SKM-1 (cell line): ENCODE measurements around the gene NUDC.
"Not testable (repeated sequence)": the region's sequence is repeated elsewhere in the genome, so short reads cannot be mapped to it uniquely, and the experiment has no call there.

ENCODE experiments used
- DNase-seq: peaks from one replicate; lab custom pipeline; 2025; ENCODE audit not compliant: unreplicated experiment; lab: John Stamatoyannopoulos, UW

Gene NUDC

GRCh38 chr1:26911399-26912146 lies 10.0 kb upstream of the NUDC start:
- no peak for DNase-seq

DNA sequence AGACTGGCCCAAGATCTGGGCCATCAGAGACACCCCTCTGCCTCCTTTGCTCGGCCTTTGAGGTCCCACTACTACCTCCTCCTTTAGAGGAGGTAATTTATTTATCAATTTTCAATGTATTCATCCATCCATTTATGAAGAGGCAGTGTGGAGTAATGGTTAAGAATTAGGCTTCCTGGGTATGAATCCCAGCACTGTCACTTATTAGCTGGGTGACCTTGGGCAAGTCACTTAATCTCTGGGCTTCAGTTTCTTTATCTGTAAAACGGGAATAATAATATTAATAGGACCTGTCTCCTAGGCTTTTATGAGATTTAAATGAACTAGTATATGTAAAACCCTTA lies 9.4 kb upstream of the NUDC start:
- DNase-seq, result no peak

DNA sequence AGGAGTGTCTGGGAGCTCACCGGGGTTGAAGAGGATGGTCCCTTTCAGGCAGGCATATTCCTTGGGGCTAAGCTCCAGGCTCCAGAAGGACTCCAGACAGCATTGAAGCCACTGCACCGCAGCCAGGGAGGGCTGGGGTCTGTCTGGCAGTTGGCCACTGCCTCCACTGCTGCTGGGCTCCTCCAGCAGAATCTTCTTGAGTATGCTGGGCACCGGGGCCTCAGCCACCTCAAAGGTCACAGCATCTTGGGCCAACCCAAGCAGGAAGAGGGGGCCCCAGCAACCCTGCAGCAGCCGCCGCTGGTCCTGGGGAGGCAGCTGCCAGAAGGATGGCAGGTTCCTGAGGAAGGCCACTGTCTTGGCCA lies 8.2 kb upstream of the NUDC start:
- DNase-seq, result no peak

GRCh38 chr1:26913754-26914619 lies 7.6 kb upstream of the NUDC start, which contains the start of gene NR0B2:
NR0B2 (minus strand) TSS chr1:26913975; CDS start chr1:26913940, 35 bp downstream.
- DNase-seq, result no peak

- no peak for DNase-seq
Observed at GRCh38 chr1:26915204-26915842, 6.2 kb upstream of the NUDC start.

- no peak for DNase-seq
Observed at GRCh38 chr1:26921126-26921539, 410 bp upstream of the NUDC start.

DNA sequence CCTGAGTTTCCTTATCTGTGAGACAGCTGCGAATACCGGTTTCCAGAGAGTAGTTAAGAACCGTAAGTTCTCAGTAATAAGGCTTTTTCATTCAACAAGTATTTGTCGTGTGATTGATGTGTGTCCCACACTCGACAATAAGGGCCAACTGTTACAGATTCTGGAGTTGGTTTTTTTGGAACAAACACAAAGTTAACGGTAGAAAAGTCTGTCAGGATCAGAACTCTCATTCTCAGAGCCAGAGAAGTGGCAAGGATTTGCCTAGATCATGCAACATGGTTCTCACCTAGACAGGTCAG lies 837 bp downstream of the NUDC start:
- no peak for DNase-seq

- DNase-seq, result no peak
Observed at GRCh38 chr1:26922901-26923300, 1.4 kb downstream of the NUDC start.

DNA sequence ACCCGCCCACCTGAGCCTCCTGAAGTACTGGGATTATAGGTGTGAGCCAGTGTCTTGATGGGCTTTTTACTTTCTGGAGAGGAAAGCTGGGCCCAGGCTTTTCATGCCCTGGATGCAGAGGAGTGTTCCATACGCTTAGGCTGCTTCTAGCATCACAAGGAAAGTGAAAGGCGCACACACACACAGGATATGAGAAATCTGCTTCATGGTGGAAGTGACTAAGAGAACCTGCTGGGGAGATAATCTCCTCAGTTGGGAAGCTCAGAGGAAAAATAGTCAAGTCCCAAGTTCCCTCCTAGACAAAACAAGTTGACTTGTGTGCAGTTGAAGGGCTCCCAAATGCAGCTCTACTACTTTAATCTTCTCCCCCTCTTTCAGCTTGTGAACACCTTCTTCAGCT lies 2.2 kb downstream of the NUDC start:
- no peak for DNase-seq

- DNase-seq, result peak; percentile 39
Observed at GRCh38 chr1:26932531-26932930, 11.0 kb downstream of the NUDC start.

GRCh38 chr1:26936823-26937222 lies 15.3 kb downstream of the NUDC start:
- no peak for DNase-seq

- no peak for DNase-seq
Observed at GRCh38 chr1:26938004-26938658, 16.6 kb downstream of the NUDC start.

GRCh38 chr1:26938659-26939025 lies 17.1 kb downstream of the NUDC start:
- no peak for DNase-seq

DNA sequence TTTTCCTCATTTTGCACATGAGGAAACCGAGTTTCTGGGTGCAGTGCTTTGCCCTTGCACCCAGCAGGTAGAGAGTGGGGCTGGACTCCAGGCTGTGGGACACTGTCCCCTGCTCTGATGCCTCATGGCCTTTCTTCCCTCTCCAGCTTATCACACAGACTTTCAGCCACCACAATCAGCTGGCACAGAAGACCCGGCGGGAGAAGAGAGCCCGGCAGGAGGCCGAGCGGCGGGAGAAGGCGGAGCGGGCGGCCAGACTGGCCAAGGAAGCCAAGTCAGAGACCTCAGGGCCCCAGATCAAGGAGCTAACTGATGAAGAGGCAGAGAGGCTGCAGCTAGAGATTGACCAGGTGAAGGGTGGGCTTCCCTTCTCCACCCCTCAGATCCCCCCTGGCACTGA lies 19.8 kb downstream of the NUDC start:
- no peak for DNase-seq

GRCh38 chr1:26942656-26943055 lies 21.1 kb downstream of the NUDC start:
- DNase-seq, result no peak

DNA sequence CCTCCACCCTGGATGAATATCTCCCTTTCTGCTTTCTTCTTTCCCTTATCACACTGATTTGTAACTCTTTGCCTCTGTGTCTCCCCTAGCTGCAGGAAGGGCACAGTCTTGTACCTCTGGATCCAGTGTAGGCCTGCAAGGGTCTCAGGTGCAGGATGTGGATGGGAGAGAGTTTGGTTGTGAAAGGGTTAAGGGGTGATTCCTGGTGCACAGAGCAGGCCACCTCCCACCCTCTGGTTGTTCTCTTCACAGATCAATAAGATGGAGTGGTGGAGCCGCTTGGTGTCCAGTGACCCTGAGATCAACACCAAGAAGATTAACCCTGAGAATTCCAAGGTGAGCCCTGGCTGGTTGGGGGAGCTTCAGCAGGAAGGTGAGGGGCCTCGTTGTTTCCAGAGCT lies 23.6 kb downstream of the NUDC start:
- DNase-seq, result no peak

- no peak for DNase-seq
Observed at GRCh38 chr1:26945728-26946127, 24.2 kb downstream of the NUDC start.

- no peak for DNase-seq
Observed at GRCh38 chr1:26946270-26946669, 24.7 kb downstream of the NUDC start.

DNA sequence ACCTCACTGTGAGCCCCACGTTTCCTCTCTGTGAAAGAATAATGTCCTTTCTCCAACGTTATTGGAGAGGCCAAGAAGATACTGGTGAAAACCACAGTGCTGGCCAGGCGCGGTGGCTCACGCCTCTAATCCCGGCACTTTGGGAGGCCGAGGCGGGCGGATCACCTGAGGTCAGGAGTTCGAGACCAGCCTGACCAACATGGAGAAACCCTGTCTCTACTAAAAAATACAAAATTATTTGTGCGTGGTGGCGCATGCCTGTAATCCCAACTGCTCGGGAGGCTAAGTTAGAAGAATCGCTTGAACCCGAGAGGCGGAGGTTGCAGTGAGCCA lies 27.1 kb downstream of the NUDC start:
- DNase-seq, result not testable (repeated sequence)

GRCh38 chr1:26949266-26949925 lies 27.9 kb downstream of the NUDC start:
- DNase-seq, result no peak

DNA sequence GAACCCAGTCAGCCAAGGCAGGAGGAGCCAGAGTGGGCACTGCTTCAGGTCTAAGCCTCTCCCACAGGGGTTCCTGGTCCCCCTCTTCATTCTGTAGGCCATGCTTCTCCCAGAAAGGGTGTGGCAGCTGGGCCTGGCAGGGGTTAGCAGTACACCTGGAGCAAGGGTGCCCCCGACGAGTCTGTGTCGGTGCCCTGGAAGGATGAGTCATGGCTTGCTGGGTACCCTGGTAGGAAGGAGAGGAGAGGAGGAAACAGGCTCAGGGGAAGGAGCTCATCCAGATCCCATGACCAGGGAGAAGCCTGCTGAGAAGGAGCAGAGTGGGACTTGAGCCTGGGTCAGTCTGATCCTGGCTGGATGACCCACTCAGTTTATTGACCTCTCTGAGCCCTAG lies 28.4 kb downstream of the NUDC start:
- no peak for DNase-seq
